HepG2 (cell line): ENCODE measurements around the gene STX1B. TPM values are rescaled to one million over a fixed set of nuclear protein-coding genes. Genes with fewer than 3 reads are reported as not detected.
A peak's percentile ranks its signal among the peaks of the same experiment; 100 is the strongest.

Experiments used
- CHD2 ChIP-seq: IDR thresholded peaks from 2 replicates; pipeline ENCODE4 v1.6.1; 2011; ENCODE audit warnings: low read depth, low read length, improper control_type of control experiment
- EEA1 ChIP-seq: sonication (generic); formaldehyde crosslinking; IDR thresholded peaks from 2 replicates; pipeline ENCODE4 v1.5.1; 2020; ENCODE audit warnings: mild to moderate bottlenecking, missing genetic modification reagents, borderline replicate concordance
- EZH2 ChIP-seq: conservative IDR thresholded peaks from 2 replicates; pipeline ENCODE4 v1.6.1; 2012; ENCODE audit warnings: mild to moderate bottlenecking, low read depth, low read length, moderate library complexity
- FOXM1 ChIP-seq: sonication (generic); formaldehyde crosslinking; IDR thresholded peaks from 2 replicates; pipeline ENCODE4 v1.5.0; 2020; ENCODE audit warnings: missing genetic modification reagents
- NFATC3 ChIP-seq: sonication (generic); formaldehyde crosslinking; IDR thresholded peaks from 2 replicates; pipeline ENCODE4 v1.5.1; 2020; ENCODE audit warnings: mild to moderate bottlenecking, missing genetic modification reagents
- RAD21 ChIP-seq: fragments of 450-650 bp; formaldehyde crosslinking; IDR thresholded peaks from 2 replicates; pipeline ENCODE4 v1.5.0; 2020; ENCODE audit warnings: mild to moderate bottlenecking
- TBX3 ChIP-seq: fragments of 450-650 bp; IDR thresholded peaks from 2 replicates; pipeline ENCODE4 v1.6.1; 2017; ENCODE audit warnings: antibody characterized with exemption, mild to moderate bottlenecking, inconsistent platforms, borderline replicate concordance
- TEAD2 ChIP-seq: sonication (generic); formaldehyde crosslinking; IDR thresholded peaks from 2 replicates; pipeline ENCODE4 v1.9.0; 2021; ENCODE audit warnings: missing genetic modification reagents
- ZBTB42 ChIP-seq: sonication (generic); formaldehyde crosslinking; IDR thresholded peaks from 2 replicates; pipeline ENCODE4 v1.5.0; 2020; ENCODE audit warnings: mild to moderate bottlenecking, missing genetic modification reagents
- ZNF296 ChIP-seq: sonication (generic); formaldehyde crosslinking; conservative IDR thresholded peaks from 2 replicates; pipeline ENCODE4 v1.5.0; 2020; ENCODE audit warnings: mild to moderate bottlenecking, missing genetic modification reagents
- ZNF460 ChIP-seq: sonication (generic); formaldehyde crosslinking; IDR thresholded peaks from 2 replicates; pipeline ENCODE4 v1.5.1; 2020; ENCODE audit warnings: missing genetic modification reagents, mild to moderate bottlenecking, borderline replicate concordance
- ZNF878 ChIP-seq: sonication (generic); formaldehyde crosslinking; IDR thresholded peaks from 2 replicates; pipeline ENCODE4 v1.8.1; 2023; ENCODE audit warnings: mild to moderate bottlenecking, missing genetic modification reagents, moderate library complexity
- polyA plus RNA-seq, 8 experiments: library from polyadenylated mRNA; depleted of rRNA in 3 of 8; stranded (reverse) in 7 of 8; unstranded in 1 of 8; fragments of >200 nt; fragmentation: Illumina TruSeq in 4 of 8; extraction: Trizol in 4 of 8; gene quantifications; 2 replicates each; pipeline versions ENCODE4 v1.2.1 to v1.2.3, GENCODE V29; 2011 to 2016; ENCODE audit warnings: low read depth in 4 of 8, missing spikeins in 1 of 8, mixed read lengths in 1 of 8; ENCODE audit not compliant: insufficient read depth in 1 of 8
- total RNA-seq, 5 experiments: library from RNA; depleted of rRNA; stranded (reverse); fragments of >200 nt; fragmentation: Illumina TruSeq; extraction: Trizol; gene quantifications; 2 replicates each; pipeline ENCODE4 v1.2.3, GENCODE V29; 2016; ENCODE audit warnings: low read depth in 1 of 5
- TF ChIP-seq, protein P1 (sequence below): sonication (generic); formaldehyde crosslinking; IDR thresholded peaks from 2 replicates; pipeline ENCODE4 v1.4.0; 2020; ENCODE audit warnings: missing genetic modification reagents; ENCODE audit errors: not compliant biosample characterization
- TF ChIP-seq, protein P2 (sequence below): sonication (generic); formaldehyde crosslinking; IDR thresholded peaks from 2 replicates; pipeline ENCODE4 v1.8.1; 2023; ENCODE audit warnings: mild to moderate bottlenecking, missing genetic modification reagents
- TF ChIP-seq, protein P3 (sequence below): sonication (generic); formaldehyde crosslinking; IDR thresholded peaks from 2 replicates; pipeline ENCODE4 v1.4.0; 2020; ENCODE audit warnings: missing genetic modification reagents, borderline replicate concordance
- TF ChIP-seq, protein P4 (sequence below): sonication (generic); formaldehyde crosslinking; IDR thresholded peaks from 2 replicates; pipeline ENCODE4 v1.8.0; 2022; ENCODE audit warnings: low read depth, missing genetic modification reagents
- TF ChIP-seq, protein P5 (sequence below): sonication (generic); formaldehyde crosslinking; IDR thresholded peaks from 2 replicates; pipeline ENCODE4 v1.5.1; 2020; ENCODE audit warnings: mild to moderate bottlenecking, missing genetic modification reagents
- TF ChIP-seq, protein P6 (sequence below): sonication (generic); formaldehyde crosslinking; IDR thresholded peaks from 2 replicates; pipeline ENCODE4 v1.4.0; 2020; ENCODE audit warnings: missing genetic modification reagents

STX1B gene
- total and polyA plus RNA-seq, 2 of the 13 experiments (the other 11 are each of a cell fraction or from before 2014, with no cell fraction given): 2.1 to 3.0 TPM

DNA sequence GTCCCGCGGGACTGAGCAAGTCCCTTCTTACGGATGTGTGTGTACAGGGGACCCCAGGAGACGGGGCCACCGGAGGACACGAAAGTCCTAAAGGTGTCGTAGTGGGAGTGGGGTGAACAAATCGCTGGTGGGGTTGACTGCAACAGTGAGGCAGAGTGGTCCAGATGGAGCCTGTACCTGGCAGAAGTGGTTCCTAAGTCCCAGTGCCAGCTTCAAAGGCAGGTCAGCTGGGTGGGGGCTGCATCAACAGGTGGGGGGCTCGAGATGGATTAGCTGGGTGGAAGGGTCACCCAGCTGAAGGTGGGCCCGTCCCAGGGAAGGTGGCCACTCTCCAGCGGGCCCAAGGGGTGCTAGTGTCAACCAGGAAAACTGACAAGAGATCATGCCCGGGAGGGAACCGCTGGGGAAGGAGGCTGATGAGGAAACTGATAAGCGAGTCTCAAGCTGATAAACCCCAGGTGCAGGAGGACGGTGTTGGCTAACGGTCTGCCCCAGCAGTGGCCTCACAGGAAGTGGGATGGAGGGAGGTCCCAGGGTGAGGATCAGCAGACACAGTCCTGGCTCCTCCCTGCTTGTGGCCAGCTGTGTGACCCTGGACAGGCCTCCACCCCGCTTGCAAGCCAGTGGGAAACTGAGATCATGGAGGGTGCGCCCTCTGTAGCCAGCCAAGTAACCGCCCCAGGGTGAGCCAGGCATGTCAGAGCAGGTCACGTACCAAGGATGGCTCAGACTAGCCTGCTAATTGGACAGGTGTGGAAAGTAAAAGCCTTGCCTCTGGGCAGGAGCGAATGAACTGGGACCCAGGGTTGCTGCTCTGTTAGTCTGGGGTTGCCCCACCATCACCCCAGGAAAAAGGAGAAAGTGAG lies 60.6 kb downstream of the STX1B start (continued):
- TF ChIP-seq ZNF296 (CRISPR knock-in tag) (peak; percentile 97), TEAD2 (CRISPR knock-in tag) (no peak), NFATC3 (CRISPR knock-in tag) (no peak), ZNF460 (CRISPR knock-in tag) (no peak), ZBTB42 (CRISPR knock-in tag) (peak; percentile 66; the same call in 1 of the 2 replicates), TBX3 (no peak), RAD21 (CRISPR knock-in tag) (peak; percentile 37; the same call in 1 of the 2 replicates), FOXM1 (CRISPR knock-in tag) (no peak), EZH2 (no peak), CHD2 (no peak), ZNF878 (CRISPR knock-in tag) (peak; percentile 86; the same call in 1 of the 2 replicates), EEA1 (CRISPR knock-in tag) (0 out of 2 replicates have a peak, but pooled peaks have one; percentile 38)
- TF ChIP-seq, protein P1, sequence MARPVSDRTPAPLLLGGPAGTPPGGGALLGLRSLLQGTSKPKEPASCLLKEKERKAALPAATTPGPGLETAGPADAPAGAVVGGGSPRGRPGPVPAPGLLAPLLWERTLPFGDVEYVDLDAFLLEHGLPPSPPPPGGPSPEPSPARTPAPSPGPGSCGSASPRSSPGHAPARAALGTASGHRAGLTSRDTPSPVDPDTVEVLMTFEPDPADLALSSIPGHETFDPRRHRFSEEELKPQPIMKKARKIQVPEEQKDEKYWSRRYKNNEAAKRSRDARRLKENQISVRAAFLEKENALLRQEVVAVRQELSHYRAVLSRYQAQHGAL (CRISPR knock-in tag): no peak
- TF ChIP-seq, protein P2, sequence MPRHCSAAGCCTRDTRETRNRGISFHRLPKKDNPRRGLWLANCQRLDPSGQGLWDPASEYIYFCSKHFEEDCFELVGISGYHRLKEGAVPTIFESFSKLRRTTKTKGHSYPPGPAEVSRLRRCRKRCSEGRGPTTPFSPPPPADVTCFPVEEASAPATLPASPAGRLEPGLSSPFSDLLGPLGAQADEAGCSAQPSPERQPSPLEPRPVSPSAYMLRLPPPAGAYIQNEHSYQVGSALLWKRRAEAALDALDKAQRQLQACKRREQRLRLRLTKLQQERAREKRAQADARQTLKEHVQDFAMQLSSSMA (CRISPR knock-in tag): peak; percentile 76; the same call in 1 of the 2 replicates
- TF ChIP-seq, protein P3, sequence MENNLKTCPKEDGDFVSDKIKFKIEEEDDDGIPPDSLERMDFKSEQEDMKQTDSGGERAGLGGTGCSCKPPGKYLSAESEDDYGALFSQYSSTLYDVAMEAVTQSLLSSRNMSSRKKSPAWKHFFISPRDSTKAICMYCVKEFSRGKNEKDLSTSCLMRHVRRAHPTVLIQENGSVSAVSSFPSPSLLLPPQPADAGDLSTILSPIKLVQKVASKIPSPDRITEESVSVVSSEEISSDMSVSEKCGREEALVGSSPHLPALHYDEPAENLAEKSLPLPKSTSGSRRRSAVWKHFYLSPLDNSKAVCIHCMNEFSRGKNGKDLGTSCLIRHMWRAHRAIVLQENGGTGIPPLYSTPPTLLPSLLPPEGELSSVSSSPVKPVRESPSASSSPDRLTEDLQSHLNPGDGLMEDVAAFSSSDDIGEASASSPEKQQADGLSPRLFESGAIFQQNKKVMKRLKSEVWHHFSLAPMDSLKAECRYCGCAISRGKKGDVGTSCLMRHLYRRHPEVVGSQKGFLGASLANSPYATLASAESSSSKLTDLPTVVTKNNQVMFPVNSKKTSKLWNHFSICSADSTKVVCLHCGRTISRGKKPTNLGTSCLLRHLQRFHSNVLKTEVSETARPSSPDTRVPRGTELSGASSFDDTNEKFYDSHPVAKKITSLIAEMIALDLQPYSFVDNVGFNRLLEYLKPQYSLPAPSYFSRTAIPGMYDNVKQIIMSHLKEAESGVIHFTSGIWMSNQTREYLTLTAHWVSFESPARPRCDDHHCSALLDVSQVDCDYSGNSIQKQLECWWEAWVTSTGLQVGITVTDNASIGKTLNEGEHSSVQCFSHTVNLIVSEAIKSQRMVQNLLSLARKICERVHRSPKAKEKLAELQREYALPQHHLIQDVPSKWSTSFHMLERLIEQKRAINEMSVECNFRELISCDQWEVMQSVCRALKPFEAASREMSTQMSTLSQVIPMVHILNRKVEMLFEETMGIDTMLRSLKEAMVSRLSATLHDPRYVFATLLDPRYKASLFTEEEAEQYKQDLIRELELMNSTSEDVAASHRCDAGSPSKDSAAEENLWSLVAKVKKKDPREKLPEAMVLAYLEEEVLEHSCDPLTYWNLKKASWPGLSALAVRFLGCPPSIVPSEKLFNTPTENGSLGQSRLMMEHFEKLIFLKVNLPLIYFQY (CRISPR knock-in tag): peak; percentile 72
- TF ChIP-seq, protein P4, sequence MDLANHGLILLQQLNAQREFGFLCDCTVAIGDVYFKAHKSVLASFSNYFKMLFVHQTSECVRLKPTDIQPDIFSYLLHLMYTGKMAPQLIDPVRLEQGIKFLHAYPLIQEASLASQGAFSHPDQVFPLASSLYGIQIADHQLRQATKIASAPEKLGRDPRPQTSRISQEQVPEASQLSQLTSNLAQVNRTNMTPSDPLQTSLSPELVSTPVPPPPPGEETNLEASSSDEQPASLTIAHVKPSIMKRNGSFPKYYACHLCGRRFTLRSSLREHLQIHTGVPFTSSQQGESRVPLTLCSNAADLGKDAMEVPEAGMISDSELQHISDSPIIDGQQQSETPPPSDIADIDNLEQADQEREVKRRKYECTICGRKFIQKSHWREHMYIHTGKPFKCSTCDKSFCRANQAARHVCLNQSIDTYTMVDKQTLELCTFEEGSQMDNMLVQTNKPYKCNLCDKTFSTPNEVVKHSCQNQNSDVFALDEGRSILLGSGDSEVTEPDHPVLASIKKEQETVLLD (CRISPR knock-in tag): no peak
- TF ChIP-seq, protein P5, sequence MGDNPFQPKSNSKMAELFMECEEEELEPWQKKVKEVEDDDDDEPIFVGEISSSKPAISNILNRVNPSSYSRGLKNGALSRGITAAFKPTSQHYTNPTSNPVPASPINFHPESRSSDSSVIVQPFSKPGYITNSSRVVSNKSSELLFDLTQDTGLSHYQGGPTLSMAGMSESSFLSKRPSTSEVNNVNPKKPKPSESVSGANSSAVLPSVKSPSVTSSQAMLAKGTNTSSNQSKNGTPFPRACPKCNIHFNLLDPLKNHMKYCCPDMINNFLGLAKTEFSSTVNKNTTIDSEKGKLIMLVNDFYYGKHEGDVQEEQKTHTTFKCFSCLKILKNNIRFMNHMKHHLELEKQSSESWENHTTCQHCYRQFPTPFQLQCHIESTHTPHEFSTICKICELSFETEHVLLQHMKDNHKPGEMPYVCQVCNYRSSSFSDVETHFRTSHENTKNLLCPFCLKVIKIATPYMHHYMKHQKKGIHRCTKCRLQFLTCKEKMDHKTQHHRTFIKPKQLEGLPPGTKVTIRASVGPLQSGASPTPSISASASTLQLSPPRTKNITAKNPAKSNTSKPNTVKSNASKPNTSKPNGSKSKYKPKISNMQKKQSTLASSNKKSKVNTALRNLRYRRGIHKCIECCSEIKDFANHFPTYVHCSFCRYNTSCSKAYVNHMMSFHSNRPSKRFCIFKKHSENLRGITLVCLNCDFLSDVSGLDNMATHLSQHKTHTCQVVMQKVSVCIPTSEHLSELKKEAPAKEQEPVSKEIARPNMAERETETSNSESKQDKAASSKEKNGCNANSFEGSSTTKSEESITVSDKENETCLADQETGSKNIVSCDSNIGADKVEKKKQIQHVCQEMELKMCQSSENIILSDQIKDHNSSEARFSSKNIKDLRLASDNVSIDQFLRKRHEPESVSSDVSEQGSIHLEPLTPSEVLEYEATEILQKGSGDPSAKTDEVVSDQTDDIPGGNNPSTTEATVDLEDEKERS (CRISPR knock-in tag): no peak; the same call in 1 of the 2 replicates
- TF ChIP-seq, protein P6, sequence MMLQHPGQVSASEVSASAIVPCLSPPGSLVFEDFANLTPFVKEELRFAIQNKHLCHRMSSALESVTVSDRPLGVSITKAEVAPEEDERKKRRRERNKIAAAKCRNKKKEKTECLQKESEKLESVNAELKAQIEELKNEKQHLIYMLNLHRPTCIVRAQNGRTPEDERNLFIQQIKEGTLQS (CRISPR knock-in tag): no peak
